IMR-90 (cell line): ENCODE data around the gene ST8SIA6. TPM values are rescaled to one million over a fixed set of nuclear protein-coding genes. Genes with fewer than 3 reads are reported as not detected.

Source experiments
- ATAC-seq: fragments of 200-7000 bp; cut with Tn5 transposase; 2 replicates; pipeline ENCODE4 v1.9.1; 2020; ENCODE audit warnings: low read depth, mild to moderate bottlenecking, moderate library complexity
- BruUV-seq: library from RNA; stranded (reverse); fragments of 400-500 nt; replicated peaks from 2 replicates; lab custom pipeline; 2021; lab: Mats Ljungman, UMichigan
- CTCF ChIA-PET: fragments of 300-600 bp; formaldehyde crosslinking; extraction: SDS; loops from one replicate; lab custom pipeline; 2021; ENCODE audit warnings: antibody characterized with exemption; lab: Yijun Ruan, JAX
- POLR2A ChIA-PET: fragments of 300-600 bp; sonication (Branson Sonifier 250); formaldehyde crosslinking; loops from one replicate; lab custom pipeline; 2022; ENCODE audit warnings: antibody characterized with exemption; ENCODE audit not compliant: unreplicated experiment; lab: Charles Lee
- DNase-seq: peaks from one replicate; pipeline ENCODE4 v3.0.0; 2013
- H2AFZ ChIP-seq: replicated peaks from 2 replicates; pipeline ENCODE3; 2013; ENCODE audit warnings: low read length, mild to moderate bottlenecking; ENCODE audit not compliant: poor library complexity
- H2AK5ac ChIP-seq: 2 replicates; pipeline ENCODE4 v1.6.1; 2013; ENCODE audit warnings: low read depth, low read length, inconsistent platforms
- H2AK9ac ChIP-seq: replicated peaks from 2 replicates; pipeline ENCODE3; 2013; ENCODE audit warnings: mild to moderate bottlenecking, low read depth, low read length, moderate library complexity; ENCODE audit not compliant: poor library complexity
- H2BK120ac ChIP-seq: 2 replicates; pipeline ENCODE4 v1.6.1; 2013; ENCODE audit warnings: low read depth, low read length, inconsistent platforms
- H2BK15ac ChIP-seq: 3 replicates; pipeline ENCODE4 v1.6.1; 2013; ENCODE audit warnings: low read depth, low read length, inconsistent platforms
- H2BK20ac ChIP-seq: 2 replicates; pipeline ENCODE4 v1.6.1; 2013; ENCODE audit warnings: low read depth, mild to moderate bottlenecking, inconsistent platforms, low read length, moderate library complexity
- H2BK5ac ChIP-seq: 2 replicates; pipeline ENCODE4 v1.6.1; 2013; ENCODE audit warnings: mild to moderate bottlenecking, low read depth, low read length, inconsistent platforms; ENCODE audit not compliant: poor library complexity, severe bottlenecking
- H3K14ac ChIP-seq: replicated peaks from 2 replicates; pipeline ENCODE4 v1.6.1; 2013; ENCODE audit warnings: low read depth, low read length, inconsistent platforms
- H3K18ac ChIP-seq: 2 replicates; pipeline ENCODE4 v1.6.1; 2013; ENCODE audit warnings: low read depth, low read length, control low read depth
- H3K23ac ChIP-seq: 2 replicates; pipeline ENCODE4 v1.6.1; 2013; ENCODE audit warnings: low read depth, low read length, inconsistent platforms
- H3K27ac ChIP-seq: 2 replicates; pipeline ENCODE4 v1.5.1; 2013; ENCODE audit warnings: mild to moderate bottlenecking, control low read depth, low read length; ENCODE audit not compliant: insufficient read depth
- H3K27me3 ChIP-seq: 2 replicates; pipeline ENCODE4 v1.6.1; 2013; ENCODE audit warnings: low read length; ENCODE audit not compliant: control insufficient read depth, insufficient read depth
- H3K36me3 ChIP-seq: 2 replicates; pipeline ENCODE4 v1.6.1; 2013; ENCODE audit warnings: low read length, mixed read lengths; ENCODE audit not compliant: control insufficient read depth, insufficient read depth
- H3K4ac ChIP-seq: 2 replicates; pipeline ENCODE4 v1.6.1; 2013; ENCODE audit warnings: low read depth, low read length, inconsistent platforms
- H3K4me1 ChIP-seq: 2 replicates; pipeline ENCODE4 v1.6.1; 2013; ENCODE audit warnings: low read length, mixed read lengths; ENCODE audit not compliant: control insufficient read depth, insufficient read depth
- H3K4me2 ChIP-seq: 2 replicates; pipeline ENCODE4 v1.6.1; 2013; ENCODE audit warnings: low read depth, mild to moderate bottlenecking, control low read depth, low read length, moderate library complexity
- H3K4me3 ChIP-seq: 2 replicates; pipeline ENCODE4 v1.5.1; 2013; ENCODE audit warnings: low read depth, mild to moderate bottlenecking, control low read depth, low read length, moderate library complexity; ENCODE audit not compliant: insufficient read depth
- H3K56ac ChIP-seq: 2 replicates; pipeline ENCODE4 v1.6.1; 2013; ENCODE audit warnings: low read length, inconsistent platforms; ENCODE audit not compliant: insufficient read depth; ENCODE audit errors: extremely low read depth
- H3K79me1 ChIP-seq, 2 experiments: 2 replicates each; pipeline ENCODE4 v1.6.1; 2013; ENCODE audit warnings: low read length in 2 of 2, inconsistent platforms in 1 of 2, low read depth in 1 of 2
- H3K9ac ChIP-seq: 2 replicates; pipeline ENCODE4 v1.6.1; 2013; ENCODE audit warnings: low read depth, low read length, control low read depth
- H3K9me1 ChIP-seq: 2 replicates; pipeline ENCODE4 v1.6.1; 2013; ENCODE audit warnings: low read length, inconsistent platforms; ENCODE audit not compliant: insufficient read depth
- H3K9me3 ChIP-seq: 2 replicates; pipeline ENCODE4 v1.6.1; 2013; ENCODE audit warnings: low read length; ENCODE audit not compliant: control insufficient read depth, insufficient read depth
- H4K20me1 ChIP-seq: 2 replicates; pipeline ENCODE4 v1.6.1; 2013; ENCODE audit warnings: low read length, inconsistent platforms; ENCODE audit not compliant: insufficient read depth
- H4K5ac ChIP-seq: 2 replicates; pipeline ENCODE4 v1.6.1; 2013; ENCODE audit warnings: mild to moderate bottlenecking, low read depth, low read length, control low read depth
- H4K8ac ChIP-seq, 2 experiments: 2 replicates each; pipeline ENCODE4 v1.6.1; 2013; ENCODE audit warnings: low read depth in 2 of 2, low read length in 2 of 2, control low read depth in 1 of 2, inconsistent platforms in 1 of 2
- H4K91ac ChIP-seq: 2 replicates; pipeline ENCODE4 v1.6.1; 2013; ENCODE audit warnings: low read depth, low read length, inconsistent platforms; ENCODE audit not compliant: insufficient read depth
- BHLHE40 ChIP-seq: fragments of 150-350 bp; IDR thresholded peaks from 2 replicates; pipeline ENCODE4 v1.6.1; 2016; ENCODE audit warnings: mild to moderate bottlenecking, low read depth, low read length
- CEBPB ChIP-seq: IDR thresholded peaks from 2 replicates; pipeline ENCODE4 v1.6.1; 2012; ENCODE audit warnings: low read depth, low read length, improper control_type of control experiment
- CHD1 ChIP-seq: IDR thresholded peaks from 2 replicates; pipeline ENCODE4 v1.6.1; 2012; ENCODE audit warnings: low read depth, low read length, improper control_type of control experiment
- ELK1 ChIP-seq: fragments of 150-350 bp; IDR thresholded peaks from 2 replicates; pipeline ENCODE4 v1.6.1; 2016; ENCODE audit warnings: low read depth, mild to moderate bottlenecking, low read length, moderate library complexity, borderline replicate concordance
- FOS ChIP-seq: fragments of 150-350 bp; IDR thresholded peaks from 2 replicates; pipeline ENCODE4 v1.6.1; 2016; ENCODE audit warnings: low read depth, low read length
- MAFK ChIP-seq: IDR thresholded peaks from 2 replicates; pipeline ENCODE4 v1.6.1; 2012; ENCODE audit warnings: low read depth, low read length, improper control_type of control experiment
- MAZ ChIP-seq: IDR thresholded peaks from 2 replicates; pipeline ENCODE4 v1.6.1; 2012; ENCODE audit warnings: low read depth, mild to moderate bottlenecking, low read length, improper control_type of control experiment, moderate library complexity, borderline replicate concordance
- MXI1 ChIP-seq: IDR thresholded peaks from 2 replicates; pipeline ENCODE4 v1.6.1; 2012; ENCODE audit warnings: low read depth, mild to moderate bottlenecking, low read length, moderate library complexity, borderline replicate concordance
- NFE2L2 ChIP-seq: fragments of 150-350 bp; IDR thresholded peaks from 2 replicates; pipeline ENCODE4 v1.6.1; 2016; ENCODE audit warnings: low read depth, mild to moderate bottlenecking, low read length
- POLR2A ChIP-seq: IDR thresholded peaks from 2 replicates; pipeline ENCODE4 v1.6.1; 2012; ENCODE audit warnings: mild to moderate bottlenecking, low read depth, low read length
- RAD21 ChIP-seq: IDR thresholded peaks from 2 replicates; pipeline ENCODE4 v1.6.1; 2012; ENCODE audit warnings: low read length, improper control_type of control experiment
- RCOR1 ChIP-seq: IDR thresholded peaks from 2 replicates; pipeline ENCODE4 v1.6.1; 2012; ENCODE audit warnings: mild to moderate bottlenecking, low read length, improper control_type of control experiment; ENCODE audit not compliant: insufficient replicate concordance
- RFX5 ChIP-seq: IDR thresholded peaks from 2 replicates; pipeline ENCODE4 v1.8.0; 2012; ENCODE audit warnings: low read depth, mild to moderate bottlenecking, low read length, moderate library complexity
- SMC3 ChIP-seq: fragments of 150-350 bp; IDR thresholded peaks from 2 replicates; pipeline ENCODE4 v1.6.1; 2016; ENCODE audit warnings: low read depth, mild to moderate bottlenecking, antibody characterized with exemption, low read length, moderate library complexity
- USF2 ChIP-seq: fragments of 150-350 bp; IDR thresholded peaks from 2 replicates; pipeline ENCODE4 v1.6.1; 2017; ENCODE audit warnings: mild to moderate bottlenecking, antibody characterized with exemption, low read length, low read depth
- WGBS, 2 experiments: methylation state at CpG; one replicate each; pipeline versions ENCODE4 v1.1.5 to v1.1.7; 2013; ENCODE audit warnings: missing lambda C conversion rate in 2 of 2; ENCODE audit not compliant: insufficient read length in 1 of 2; ENCODE audit errors: extremely low coverage in 2 of 2; 5-methylcytosine and 5-hydroxymethylcytosine counted together
- dilution Hi-C: fragments of 300-500 bp; cut with HindIII; formaldehyde crosslinking; loops from one replicate; pipeline ENCODE4 v1.14.3; 2018; ENCODE audit warnings: low sequenced_read_pairs; ENCODE audit not compliant: unreplicated experiment
- in situ Hi-C: fragments of 300-500 bp; cut with MboI; formaldehyde crosslinking; loops from 3 replicates; pipeline ENCODE4 v1.14.3; 2019; ENCODE audit warnings: low sequenced_read_pairs, inconsistent platforms, mixed read lengths
- intact Hi-C: fragments of 100-400 bp; cut with micrococcal nuclease; formaldehyde crosslinking; loops from 2 replicates; pipeline ENCODE4 v1.10.0; 2022
- polyA plus RNA-seq, 3 experiments: library from polyadenylated mRNA; depleted of rRNA; stranded (reverse); fragments of >200 nt; gene quantifications; 2 replicates each; pipeline ENCODE4 v1.2.3, GENCODE V29; 2012; ENCODE audit warnings: low replicate concordance in 1 of 3
- total RNA-seq: library from RNA; depleted of rRNA; stranded (reverse); fragments of >200 nt; gene quantifications from 2 replicates; pipeline ENCODE4 v1.2.3, GENCODE V29; 2012

ST8SIA6 gene
- total and polyA plus RNA-seq, 2 of the 4 experiments (the other 2 are of a cell fraction), result 0.10 to 0.18 TPM

GRCh38 chr10:17494626-17495260 is 40.3 kb upstream of the ST8SIA6 start:
- H2BK5ac ChIP-seq, result no peak overlapping the region
- DNase-seq (no peak), ATAC-seq (no peak)
- dilution Hi-C loops, result no loop called here
- no peak overlapping the region for H3K4me2 ChIP-seq
- ChIA-PET POLR2A (no interaction called here), CTCF (interaction anchor here (0.7 kb wide), 1 partner anchor 21 kb away, joined by 3 read pairs; no protein-coding TSS in a partner anchor)
- H3K27me3 ChIP-seq, result no peaks in the 10 kb centered on the region
- H3K79me1 ChIP-seq, result no peaks in the 10 kb centered on the region
- no peak overlapping the region for H4K8ac ChIP-seq
- no peak overlapping the region for H3K56ac ChIP-seq
- no peak overlapping the region for H3K18ac ChIP-seq
- H4K91ac ChIP-seq, result no peak overlapping the region
- no peaks in the 10 kb centered on the region for H4K20me1 ChIP-seq
- no peak overlapping the region for H2BK120ac ChIP-seq
- no TSS peak for BruUV-seq
- no peak overlapping the region for H2AK9ac ChIP-seq
- no peaks in the 10 kb centered on the region for H3K9me3 ChIP-seq
- H3K4me1 ChIP-seq, result no peaks in the 10 kb centered on the region
- H3K27ac ChIP-seq, result no peak overlapping the region
- no peak overlapping the region for H2BK20ac ChIP-seq
- H2AFZ ChIP-seq, result no peak overlapping the region
- WGBS, 2 experiments, result no CpG with 5 or more reads among the region's 6 CpGs
- no peak overlapping the region for H2AK5ac ChIP-seq
- no peak overlapping the region for H2BK15ac ChIP-seq
- no peaks in the 10 kb centered on the region for H3K36me3 ChIP-seq
- intact Hi-C loops, result no loop called here
- no peak overlapping the region for H3K14ac ChIP-seq
- H3K9me1 ChIP-seq, result no peaks in the 10 kb centered on the region
- no peak overlapping the region for H3K23ac ChIP-seq
- in situ Hi-C loops, result no loop called here
- no peak overlapping the region for H3K4me3 ChIP-seq
- H3K9ac ChIP-seq, result no peak overlapping the region
- H4K5ac ChIP-seq, result no peak overlapping the region
- no peak overlapping the region for H3K4ac ChIP-seq
- no peak for TF ChIP-seq CHD1
- TF ChIP-seq CEBPB, result no peak
- no peak for TF ChIP-seq NFE2L2
- TF ChIP-seq SMC3, result no peak
- no peak for TF ChIP-seq ELK1
- no peak for TF ChIP-seq POLR2A
- no peak for TF ChIP-seq RCOR1
- no peak for TF ChIP-seq USF2
- no peak for TF ChIP-seq FOS
- TF ChIP-seq MXI1, result no peak
- no peak for TF ChIP-seq RAD21
- no peak for TF ChIP-seq MAZ
- TF ChIP-seq RFX5, result no peak
- no peak for TF ChIP-seq BHLHE40
- TF ChIP-seq MAFK, result no peak
